Endothelial cell of umbilical vein (primary cell): ENCODE measurements around the gene MAGT1. TPM values are rescaled to one million over a fixed set of nuclear protein-coding genes. Genes with fewer than 3 reads are reported as not detected.

Source experiments
- BruUV-seq: library from RNA; stranded (reverse); fragments of 400-500 nt; replicated peaks from 2 replicates; lab custom pipeline; 2021; lab: Mats Ljungman, UMichigan
- CTCF ChIA-PET: fragments of 300-600, 350-600 bp; sonication (Branson Sonifier 250); formaldehyde crosslinking; loops from one replicate; lab custom pipeline; 2021; ENCODE audit warnings: antibody characterized with exemption, inconsistent platforms; lab: Charles Lee
- POLR2A ChIA-PET: fragments of 300-600, 350-600 bp; sonication (Branson Sonifier 250); formaldehyde crosslinking; loops from one replicate; lab custom pipeline; 2021; ENCODE audit warnings: antibody characterized with exemption, inconsistent platforms; lab: Charles Lee
- DNase-seq: peaks from one replicate; pipeline ENCODE4 v3.0.0-alpha.2; 2011; ENCODE audit warnings: low read depth, low spot score
- FAIRE-seq: peaks from 2 replicates; lab custom pipeline; 2011; peaks lifted over from hg19 to GRCh38; lab: Jason Lieb, UNC
- H2AFZ ChIP-seq: 2 replicates; pipeline ENCODE4 v1.6.0; 2012; ENCODE audit warnings: low read depth, low read length, control low read depth, inconsistent platforms
- H3K27ac ChIP-seq: 2 replicates; pipeline ENCODE4 v1.5.1; 2011; ENCODE audit warnings: low read depth, mild to moderate bottlenecking, control low read depth, low read length, moderate library complexity; ENCODE audit not compliant: insufficient read depth
- H3K27me3 ChIP-seq, 2 experiments: 2 replicates each; pipeline versions ENCODE4 v1.6.0 to v1.6.1; 2011; ENCODE audit warnings: low read length in 2 of 2, mixed read lengths in 1 of 2; ENCODE audit not compliant: control insufficient read depth in 2 of 2, insufficient read depth in 2 of 2
- H3K36me3 ChIP-seq, 2 experiments: 2 replicates in 1 of 2; 3 replicates in 1 of 2; pipeline ENCODE4 v1.5.1; 2011; ENCODE audit warnings: low read length in 2 of 2, mild to moderate bottlenecking in 1 of 2, moderate library complexity in 1 of 2; ENCODE audit not compliant: control insufficient read depth in 2 of 2, insufficient read depth in 2 of 2; ENCODE audit errors: extremely low read depth in 1 of 2
- H3K4me1 ChIP-seq: 3 replicates; pipeline ENCODE4 v1.5.1; 2011; ENCODE audit warnings: mild to moderate bottlenecking, low read length; ENCODE audit not compliant: control insufficient read depth, insufficient read depth; ENCODE audit errors: extremely low read depth
- H3K4me2 ChIP-seq: 2 replicates; pipeline ENCODE4 v1.6.1; 2011; ENCODE audit warnings: low read length, control low read depth, mixed read lengths; ENCODE audit not compliant: insufficient read depth
- H3K4me3 ChIP-seq, 3 experiments: fragments of 200-600 bp in 1 of 3; sonication (generic), shearing (Covaris generic) in 1 of 3; replicated peaks in 1 of 3; 2 replicates each; pipeline ENCODE4 v1.5.1; 2011 to 2016; ENCODE audit warnings: control low read depth in 3 of 3, low read length in 3 of 3, mild to moderate bottlenecking in 2 of 3, inconsistent platforms in 1 of 3, low read depth in 1 of 3, moderate library complexity in 1 of 3; ENCODE audit not compliant: insufficient read depth in 1 of 3
- H3K79me2 ChIP-seq: 2 replicates; pipeline ENCODE4 v1.6.0; 2012; ENCODE audit warnings: low read length, inconsistent platforms; ENCODE audit not compliant: control insufficient read depth, insufficient read depth
- H3K9ac ChIP-seq: replicated peaks from 2 replicates; pipeline ENCODE3; 2011; ENCODE audit warnings: low read length, control low read depth; ENCODE audit not compliant: insufficient read depth; ENCODE audit errors: extremely low read depth
- H3K9me1 ChIP-seq: replicated peaks from 3 replicates; pipeline ENCODE4 v1.6.0; 2011; ENCODE audit warnings: mild to moderate bottlenecking, low read length; ENCODE audit not compliant: control insufficient read depth, insufficient read depth; ENCODE audit errors: extremely low read depth
- H3K9me3 ChIP-seq: replicated peaks from 2 replicates; pipeline ENCODE4 v1.5.1; 2012; ENCODE audit warnings: low read length, inconsistent platforms; ENCODE audit not compliant: control insufficient read depth, insufficient read depth
- H4K20me1 ChIP-seq: replicated peaks from 2 replicates; pipeline ENCODE3; 2011; ENCODE audit warnings: mild to moderate bottlenecking, low read length; ENCODE audit not compliant: control insufficient read depth, insufficient read depth; ENCODE audit errors: extremely low read depth
- CTCF ChIP-seq, 2 donors: IDR thresholded peaks; 1 replicate in 1 of 2; 2 replicates in 1 of 2; pipeline ENCODE4 v1.5.1; 2011; ENCODE audit warnings: low read length in 2 of 2, mild to moderate bottlenecking in 2 of 2, moderate library complexity in 2 of 2, control low read depth in 1 of 2, inconsistent platforms in 1 of 2, low read depth in 1 of 2; ENCODE audit not compliant: insufficient read depth in 1 of 2; ENCODE audit errors: extremely low read depth in 1 of 2
- FOS ChIP-seq: IDR thresholded peaks from 2 replicates; pipeline ENCODE4 v1.6.1; 2011; ENCODE audit warnings: mild to moderate bottlenecking, low read length, moderate library complexity, borderline replicate concordance; ENCODE audit not compliant: insufficient read depth
- GATA2 ChIP-seq: IDR thresholded peaks from 2 replicates; pipeline ENCODE4 v1.7.0; 2011; ENCODE audit warnings: low read depth, mild to moderate bottlenecking, moderate library complexity, mixed read lengths, low read length; ENCODE audit not compliant: insufficient read length, insufficient read depth
- MAX ChIP-seq: IDR thresholded peaks from 2 replicates; pipeline ENCODE4 v1.6.1; 2011; ENCODE audit not compliant: insufficient read depth, insufficient read length
- MYC ChIP-seq: IDR thresholded peaks from one replicate; pipeline ENCODE4 v1.6.1; 2011; ENCODE audit warnings: mild to moderate bottlenecking, low read depth, low read length
- POLR2A ChIP-seq: IDR thresholded peaks from 2 replicates; pipeline ENCODE4 v1.6.1; 2012; ENCODE audit warnings: low read depth, mild to moderate bottlenecking, control low read depth, low read length
- POLR2AphosphoS5 ChIP-seq: IDR thresholded peaks from 2 replicates; pipeline ENCODE4 v1.6.1; 2012; ENCODE audit warnings: low read depth, mild to moderate bottlenecking, control low read depth, low read length, moderate library complexity; ENCODE audit not compliant: insufficient read depth
- dilution Hi-C: fragments of 300-500 bp; cut with MboI; formaldehyde crosslinking; loops from one replicate; pipeline ENCODE4 v1.15.0; 2019; ENCODE audit warnings: low sequenced_read_pairs; ENCODE audit not compliant: extremely low pct_ligation_motif_present
- intact Hi-C: fragments of 100-400 bp; cut with micrococcal nuclease; formaldehyde crosslinking; loops from one replicate; pipeline ENCODE4 v1.10.0; 2022
- polyA plus RNA-seq, 4 experiments: library from polyadenylated mRNA; depleted of rRNA in 3 of 4; stranded (reverse) in 3 of 4; unstranded in 1 of 4; fragments of >200 nt; gene quantifications; 2 replicates each; pipeline versions ENCODE4 v1.2.1 to v1.2.3, GENCODE V29; 2011 to 2012; ENCODE audit warnings: missing spikeins in 1 of 4
- total RNA-seq: library from RNA; stranded (reverse); gene quantifications from 2 replicates; pipeline ENCODE4 v1.2.3, GENCODE V29; 2021

The MAGT1 gene
- total and polyA plus RNA-seq, 2 donors (not counting 3 experiments of a cell fraction or from before 2014, with no cell fraction given), result 36.3 to 66.9 TPM

GRCh38 chrX:77788050-77788449 is 107.2 kb downstream of the MAGT1 start:
- Histone ChIP-seq H3K27me3 (no peaks in the 10 kb centered on the region), H3K4me1 (peaks cover 11% of the 10 kb centered on the region), H2AFZ (peak overlapping the region; percentile 62), H3K4me2 (peak overlapping the region; percentile 39), H3K36me3 (no peaks in the 10 kb centered on the region), H3K79me2 (peaks cover 30% of the 10 kb centered on the region), H4K20me1 (peaks cover 2% of the 10 kb centered on the region), H3K27ac (no peak overlapping the region), H3K9me1 (no peaks in the 10 kb centered on the region), H3K4me3 (no peak overlapping the region), H3K9ac (no peak overlapping the region), H3K9me3 (no peaks in the 10 kb centered on the region)
- intact Hi-C loops (no loop called here), dilution Hi-C loops (no loop called here)
- ChIA-PET POLR2A (no interaction called here), CTCF (no interaction called here)
- DNase-seq, result peak; percentile 42
- TF ChIP-seq MYC (no peak), POLR2A (no peak), CTCF (IDR thresholded peaks at IDR 0.05; ENCODE audit: extremely low read depth in 1 of 2, insufficient read depth in 1 of 2, low read depth in 1 of 2, low read length in 2 of 2) (no peak), GATA2 (no peak), FOS (no peak), POLR2AphosphoS5 (no peak), MAX (no peak)
- BruUV-seq, result no TSS peak
- FAIRE-seq, result no peak
